A549 (cell line): ENCODE results near the gene CFAP410. TPM values are rescaled to one million over a fixed set of nuclear protein-coding genes. Genes with fewer than 3 reads are reported as not detected.

ENCODE experiments used
- ATAC-seq, 2 experiments: fragments of 200-7000 bp in 1 of 2; fragments of >200 bp in 1 of 2; cut with Nextera tagmentation in 1 of 2; cut with Tn5 transposase in 1 of 2; 3 replicates each; pipeline versions ENCODE4 v1.8.0 to v1.9.1; 2018 to 2020; ENCODE audit warnings: mild to moderate bottlenecking in 1 of 2, moderate library complexity in 1 of 2
- CTCF ChIA-PET: fragments of 300-600 bp; sonication (Branson Sonifier 250); formaldehyde crosslinking; extraction: SDS; loops from one replicate; lab custom pipeline; 2021; ENCODE audit warnings: antibody characterized with exemption, inconsistent platforms; lab: Yijun Ruan, JAX
- POLR2A ChIA-PET: fragments of 350-600 bp; formaldehyde crosslinking; extraction: SDS; loops from one replicate; lab custom pipeline; 2021; ENCODE audit warnings: antibody characterized with exemption, inconsistent platforms; lab: Yijun Ruan, JAX
- DNase-seq, 2 experiments: peaks; one replicate each; pipeline versions ENCODE4 v3.0.0 to v3.0.0-alpha.2; 2011 to 2016; ENCODE audit warnings: low read depth in 1 of 2, low spot score in 1 of 2
- FAIRE-seq: peaks from 2 replicates; lab custom pipeline; 2011; peaks lifted over from hg19 to GRCh38; lab: Jason Lieb, UNC
- H3K27ac ChIP-seq, 2 experiments: fragments of >200 bp; sonication (Bioruptor Twin); formaldehyde crosslinking; 3 replicates each; pipeline ENCODE4 v1.5.1; 2016 to 2017
- H3K4me1 ChIP-seq: fragments of >200 bp; sonication (Bioruptor Twin); formaldehyde crosslinking; 3 replicates; pipeline ENCODE4 v1.6.1; 2016
- H3K4me2 ChIP-seq: fragments of >200 bp; sonication (Bioruptor Twin); formaldehyde crosslinking; 3 replicates; pipeline ENCODE4 v1.6.1; 2016
- H3K4me3 ChIP-seq: fragments of >200 bp; sonication (Bioruptor Twin); formaldehyde crosslinking; 3 replicates; pipeline ENCODE4 v1.5.1; 2016
- H3K9me3 ChIP-seq: fragments of >200 bp; sonication (Bioruptor Twin); formaldehyde crosslinking; 3 replicates; pipeline ENCODE4 v1.6.1; 2016
- CBX8 ChIP-seq: fragments of 200-600 bp; sonication (generic); IDR thresholded peaks from 2 replicates; pipeline ENCODE4 v1.6.1; 2016
- CHD2 ChIP-seq: fragments of 150-350 bp; IDR thresholded peaks from 2 replicates; pipeline ENCODE4 v1.6.1; 2014; ENCODE audit warnings: low read length; ENCODE audit not compliant: partially characterized antibody
- E2F6 ChIP-seq: IDR thresholded peaks from 2 replicates; pipeline ENCODE4 v1.6.1; 2012; ENCODE audit warnings: low read depth, borderline replicate concordance
- ELK1 ChIP-seq: fragments of 150-350 bp; IDR thresholded peaks from 2 replicates; pipeline ENCODE4 v1.6.1; 2014; ENCODE audit warnings: low read depth, mild to moderate bottlenecking, low read length
- FOSB ChIP-seq: fragments of 250-450 bp; sonication (Bioruptor Pico); IDR thresholded peaks from 2 replicates; pipeline ENCODE4 v1.5.0; 2020; ENCODE audit warnings: mild to moderate bottlenecking, moderate library complexity
- HES2 ChIP-seq: fragments of >200 bp; sonication (Bioruptor Twin); formaldehyde crosslinking; IDR thresholded peaks from 2 replicates; pipeline ENCODE4 v1.6.1; 2016
- HOXA7 ChIP-seq: fragments of 250-450 bp; sonication (Bioruptor Pico); IDR thresholded peaks from 2 replicates; pipeline ENCODE4 v1.5.0; 2020; ENCODE audit warnings: mild to moderate bottlenecking, moderate library complexity
- HOXB13 ChIP-seq: fragments of 250-450 bp; sonication (Bioruptor Pico); IDR thresholded peaks from 2 replicates; pipeline ENCODE4 v1.5.0; 2020; ENCODE audit warnings: low read depth, mild to moderate bottlenecking, moderate library complexity
- KDM1A ChIP-seq: fragments of 200-600 bp; sonication (generic); IDR thresholded peaks from 2 replicates; pipeline ENCODE4 v1.6.1; 2016; ENCODE audit warnings: low read depth, mild to moderate bottlenecking
- MAFK ChIP-seq: fragments of 450-650 bp; IDR thresholded peaks from 2 replicates; pipeline ENCODE4 v1.6.1; 2014; ENCODE audit not compliant: partially characterized antibody
- NFE2L2 ChIP-seq: fragments of 150-350 bp; conservative IDR thresholded peaks from 2 replicates; pipeline ENCODE4 v1.6.1; 2014; ENCODE audit warnings: low read length
- NR3C1 ChIP-seq: fragments of >200 bp; sonication (Bioruptor Twin); formaldehyde crosslinking; IDR thresholded peaks from 3 replicates; pipeline ENCODE4 v1.6.1; 2017
- POLR2AphosphoS2 ChIP-seq: conservative IDR thresholded peaks from 2 replicates; pipeline ENCODE4 v1.6.1; 2012; ENCODE audit warnings: low read length, improper control_type of control experiment, inconsistent platforms
- RAD21 ChIP-seq, 2 experiments: fragments of >200 bp in 1 of 2; sonication (Bioruptor Twin) in 1 of 2; formaldehyde crosslinking in 1 of 2; IDR thresholded peaks in 1 of 2; conservative IDR thresholded peaks in 1 of 2; 2 replicates in 1 of 2; 3 replicates in 1 of 2; pipeline ENCODE4 v1.6.1; 2012 to 2018; ENCODE audit warnings: inconsistent platforms in 1 of 2
- RCOR1 ChIP-seq: fragments of 150-350 bp; IDR thresholded peaks from 2 replicates; pipeline ENCODE4 v1.6.1; 2014; ENCODE audit warnings: antibody characterized with exemption, low read length, low read depth
- RFX5 ChIP-seq: fragments of 450-650 bp; IDR thresholded peaks from 2 replicates; pipeline ENCODE4 v1.7.1; 2014; ENCODE audit warnings: antibody characterized with exemption, mild to moderate bottlenecking, moderate library complexity
- TFCP2L1 ChIP-seq: fragments of 250-450 bp; sonication (Bioruptor Pico); IDR thresholded peaks from 2 replicates; pipeline ENCODE4 v1.5.0; 2021; ENCODE audit warnings: mild to moderate bottlenecking
- TP53 ChIP-seq: fragments of 250-450 bp; sonication (Bioruptor Pico); IDR thresholded peaks from 2 replicates; pipeline ENCODE4 v1.5.0; 2021; ENCODE audit warnings: mild to moderate bottlenecking, moderate library complexity
- WGBS: methylation state at CpG from one replicate; pipeline ENCODE4 v1.1.6; 2017; ENCODE audit errors: missing lambda C conversion rate; 5-methylcytosine and 5-hydroxymethylcytosine counted together
- polyA plus RNA-seq, 4 experiments: library from polyadenylated mRNA; depleted of rRNA in 3 of 4; stranded (reverse); fragments of >200 nt; fragmentation: RNase III in 1 of 4; extraction: RNeasy Plus Mini Kit Qiagen cat#74134 plus additional on column Dnase treatment in 1 of 4; gene quantifications; 2 replicates in 3 of 4; 3 replicates in 1 of 4; pipeline ENCODE4 v1.2.3, GENCODE V29; 2011 to 2017
- TF ChIP-seq, protein P1 (sequence below): fragments of >200 bp; sonication (Bioruptor Twin); formaldehyde crosslinking; IDR thresholded peaks from 3 replicates; pipeline ENCODE4 v1.6.1; 2016
- TF ChIP-seq, protein P2 (sequence below): IDR thresholded peaks from 2 replicates; pipeline ENCODE4 v1.6.1; 2012
- TF ChIP-seq, protein P3 (sequence below): fragments of 200-600 bp; sonication (generic); IDR thresholded peaks from 2 replicates; pipeline ENCODE4 v1.6.1; 2016; ENCODE audit warnings: antibody characterized with exemption, mild to moderate bottlenecking, moderate library complexity
- TF ChIP-seq, protein P4 (sequence below): fragments of 250-450 bp; sonication (Bioruptor Pico); IDR thresholded peaks from 2 replicates; pipeline ENCODE4 v1.5.0; 2021; ENCODE audit warnings: mild to moderate bottlenecking, moderate library complexity, borderline replicate concordance

Gene CFAP410
- polyA plus RNA-seq, 2 of the 4 experiments (the other 2 are of a cell fraction), result 3.2 to 7.1 TPM

- DNase-seq (no peak), FAIRE-seq (no peak), ATAC-seq (0 out of 6 replicates have a peak, but pooled peaks of 1 of the 2 experiments have one; percentile 30)
- WGBS, result 54% methylated on average over 11 of the region's 56 CpGs
- H3K4me3 ChIP-seq, result no peak within 1 kb of the TSS
- H3K27ac ChIP-seq, result no peak within 1 kb of the TSS
- no peaks in the 10 kb centered on the region for H3K9me3 ChIP-seq
- TF ChIP-seq POLR2AphosphoS2 (no peak), CHD2 (no peak), NR3C1 (no peak), HES2 (no peak), RCOR1 (no peak), RFX5 (no peak), HOXB13 (no peak), RAD21 (conservative IDR thresholded peaks at IDR 0.05 in 1 of 2, IDR thresholded peaks at IDR 0.05 in 1 of 2) (no peak), CBX8 (no peak), TP53 (CRISPR knock-in tag) (no peak), ELK1 (no peak), KDM1A (no peak), TFCP2L1 (CRISPR knock-in tag) (no peak), FOSB (no peak), E2F6 (no peak), MAFK (no peak)
- TF ChIP-seq, protein P1, sequence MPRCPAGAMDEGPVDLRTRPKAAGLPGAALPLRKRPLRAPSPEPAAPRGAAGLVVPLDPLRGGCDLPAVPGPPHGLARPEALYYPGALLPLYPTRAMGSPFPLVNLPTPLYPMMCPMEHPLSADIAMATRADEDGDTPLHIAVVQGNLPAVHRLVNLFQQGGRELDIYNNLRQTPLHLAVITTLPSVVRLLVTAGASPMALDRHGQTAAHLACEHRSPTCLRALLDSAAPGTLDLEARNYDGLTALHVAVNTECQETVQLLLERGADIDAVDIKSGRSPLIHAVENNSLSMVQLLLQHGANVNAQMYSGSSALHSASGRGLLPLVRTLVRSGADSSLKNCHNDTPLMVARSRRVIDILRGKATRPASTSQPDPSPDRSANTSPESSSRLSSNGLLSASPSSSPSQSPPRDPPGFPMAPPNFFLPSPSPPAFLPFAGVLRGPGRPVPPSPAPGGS, result no peak
- TF ChIP-seq, protein P2, sequence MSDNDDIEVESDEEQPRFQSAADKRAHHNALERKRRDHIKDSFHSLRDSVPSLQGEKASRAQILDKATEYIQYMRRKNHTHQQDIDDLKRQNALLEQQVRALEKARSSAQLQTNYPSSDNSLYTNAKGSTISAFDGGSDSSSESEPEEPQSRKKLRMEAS, result no peak
- H3K4me2 ChIP-seq, result no peak within 1 kb of the TSS
- H3K4me1 ChIP-seq, result no peaks in the 10 kb centered on the region
- ChIA-PET CTCF (interaction anchor here (2.3 kb wide), 1 partner anchor 12 kb away, joined by 11 read pairs; no protein-coding TSS in a partner anchor), POLR2A (no interaction called here)
These were observed 53.8 kb downstream of the CFAP410 start, which contains the start of gene AIRE for GRCh38 chr21:44285138-44285992. AIRE (plus strand) TSS chr21:44285876; CDS start chr21:44286007, 131 bp downstream.

DNA sequence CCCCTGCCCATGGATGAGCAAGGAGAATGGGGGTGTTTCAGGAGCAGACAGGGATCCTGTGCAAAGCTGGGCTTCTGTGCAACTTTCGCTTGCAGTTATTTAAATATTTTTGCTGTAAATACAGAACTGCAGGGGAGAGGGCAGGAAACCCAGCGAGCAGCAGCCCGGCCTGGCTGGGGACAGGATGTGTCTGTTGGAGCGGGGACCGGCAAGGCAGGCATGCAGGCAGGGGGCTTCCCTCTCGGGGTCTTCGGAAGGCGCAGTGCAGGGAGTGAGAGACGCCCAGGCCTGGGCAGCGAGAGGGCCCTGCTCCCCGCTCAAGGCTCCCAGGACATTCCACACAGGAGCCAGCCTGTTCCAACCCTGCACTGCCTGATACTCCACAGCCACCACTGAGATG is 55.2 kb downstream of the CFAP410 start:
- CTCF ChIA-PET, result no interaction called here
- 78% methylated on average over 11 of the region's 11 CpGs for WGBS
- no peak for FAIRE-seq

More for the DNA sequence above, 55.2 kb downstream of the CFAP410 start:
- no peaks in the 10 kb centered on the region for H3K9me3 ChIP-seq
- H3K4me2 ChIP-seq, result no peak overlapping the region
- H3K4me1 ChIP-seq, result no peaks in the 10 kb centered on the region
- TF ChIP-seq POLR2AphosphoS2 (no peak), RAD21 (conservative IDR thresholded peaks at IDR 0.05 in 1 of 2, IDR thresholded peaks at IDR 0.05 in 1 of 2) (no peak), KDM1A (no peak), TFCP2L1 (CRISPR knock-in tag) (no peak), NFE2L2 (no peak), HOXA7 (CRISPR knock-in tag) (no peak), E2F6 (no peak)
- TF ChIP-seq, protein P3, sequence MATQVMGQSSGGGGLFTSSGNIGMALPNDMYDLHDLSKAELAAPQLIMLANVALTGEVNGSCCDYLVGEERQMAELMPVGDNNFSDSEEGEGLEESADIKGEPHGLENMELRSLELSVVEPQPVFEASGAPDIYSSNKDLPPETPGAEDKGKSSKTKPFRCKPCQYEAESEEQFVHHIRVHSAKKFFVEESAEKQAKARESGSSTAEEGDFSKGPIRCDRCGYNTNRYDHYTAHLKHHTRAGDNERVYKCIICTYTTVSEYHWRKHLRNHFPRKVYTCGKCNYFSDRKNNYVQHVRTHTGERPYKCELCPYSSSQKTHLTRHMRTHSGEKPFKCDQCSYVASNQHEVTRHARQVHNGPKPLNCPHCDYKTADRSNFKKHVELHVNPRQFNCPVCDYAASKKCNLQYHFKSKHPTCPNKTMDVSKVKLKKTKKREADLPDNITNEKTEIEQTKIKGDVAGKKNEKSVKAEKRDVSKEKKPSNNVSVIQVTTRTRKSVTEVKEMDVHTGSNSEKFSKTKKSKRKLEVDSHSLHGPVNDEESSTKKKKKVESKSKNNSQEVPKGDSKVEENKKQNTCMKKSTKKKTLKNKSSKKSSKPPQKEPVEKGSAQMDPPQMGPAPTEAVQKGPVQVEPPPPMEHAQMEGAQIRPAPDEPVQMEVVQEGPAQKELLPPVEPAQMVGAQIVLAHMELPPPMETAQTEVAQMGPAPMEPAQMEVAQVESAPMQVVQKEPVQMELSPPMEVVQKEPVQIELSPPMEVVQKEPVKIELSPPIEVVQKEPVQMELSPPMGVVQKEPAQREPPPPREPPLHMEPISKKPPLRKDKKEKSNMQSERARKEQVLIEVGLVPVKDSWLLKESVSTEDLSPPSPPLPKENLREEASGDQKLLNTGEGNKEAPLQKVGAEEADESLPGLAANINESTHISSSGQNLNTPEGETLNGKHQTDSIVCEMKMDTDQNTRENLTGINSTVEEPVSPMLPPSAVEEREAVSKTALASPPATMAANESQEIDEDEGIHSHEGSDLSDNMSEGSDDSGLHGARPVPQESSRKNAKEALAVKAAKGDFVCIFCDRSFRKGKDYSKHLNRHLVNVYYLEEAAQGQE, result no peak
- TF ChIP-seq, protein P4, sequence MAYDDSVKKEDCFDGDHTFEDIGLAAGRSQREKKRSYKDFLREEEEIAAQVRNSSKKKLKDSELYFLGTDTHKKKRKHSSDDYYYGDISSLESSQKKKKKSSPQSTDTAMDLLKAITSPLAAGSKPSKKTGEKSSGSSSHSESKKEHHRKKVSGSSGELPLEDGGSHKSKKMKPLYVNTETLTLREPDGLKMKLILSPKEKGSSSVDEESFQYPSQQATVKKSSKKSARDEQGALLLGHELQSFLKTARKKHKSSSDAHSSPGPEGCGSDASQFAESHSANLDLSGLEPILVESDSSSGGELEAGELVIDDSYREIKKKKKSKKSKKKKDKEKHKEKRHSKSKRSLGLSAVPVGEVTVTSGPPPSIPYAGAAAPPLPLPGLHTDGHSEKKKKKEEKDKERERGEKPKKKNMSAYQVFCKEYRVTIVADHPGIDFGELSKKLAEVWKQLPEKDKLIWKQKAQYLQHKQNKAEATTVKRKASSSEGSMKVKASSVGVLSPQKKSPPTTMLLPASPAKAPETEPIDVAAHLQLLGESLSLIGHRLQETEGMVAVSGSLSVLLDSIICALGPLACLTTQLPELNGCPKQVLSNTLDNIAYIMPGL (CRISPR knock-in tag), result no peak
- DNase-seq, result no peak
- H3K4me3 ChIP-seq, result no peak overlapping the region
- no peak for ATAC-seq
- POLR2A ChIA-PET, result no interaction called here
- no peak overlapping the region for H3K27ac ChIP-seq
